ENCODE data around the gene MRPL53. TPM values are rescaled to one million over a fixed set of nuclear protein-coding genes. Genes with fewer than 3 reads are reported as not detected.

MRPL53 gene
- total RNA-seq, 5 donors from 2014 or later (not counting 1 experiment from before 2014, with no cell fraction given), result 53.9 to 77.9 (median 59.4) TPM

GRCh38 chr2:74425523-74425922, 47.0 kb downstream of the MRPL53 start:
- Histone ChIP-seq H3K36me3 (ENCODE audit: control insufficient read depth in 2 of 2, extremely low read depth in 1 of 2, insufficient read depth in 1 of 2, low read length in 1 of 2) (peaks cover 0 to 20% of the 10 kb centered on the region in 2 donors), H3K4me1 (ENCODE audit: control insufficient read depth in 1 of 2, extremely low read depth in 1 of 2, insufficient read depth in 2 of 2, low read length in 2 of 2) (peaks cover 7 to 20% of the 10 kb centered on the region in 2 experiments), H3K9me3 (no peaks in the 10 kb centered on the region), H3K27ac (ENCODE audit: low read length) (no peak overlapping the region), H3K27me3 (replicated peaks in 1 of 2; ENCODE audit: control insufficient read depth in 2 of 2, extremely low read depth in 1 of 2, insufficient read depth in 2 of 2, low read length in 1 of 2) (no peaks in the 10 kb centered on the region), H3K4me3 (ENCODE audit: control insufficient read depth in 1 of 2, extremely low read depth in 1 of 2, low read length in 1 of 2) (no peak overlapping the region)
- no peak overlapping the region for H3K27ac Mint-ChIP-seq
- no peaks in the 10 kb centered on the region for H3K9me3 Mint-ChIP-seq
- ATAC-seq (replicated peaks in 1 of 4), result no peak
- peaks cover 17 to 24% (median 21%) of the 10 kb centered on the region in 3 donors for H3K4me1 Mint-ChIP-seq
- no peak overlapping the region for H3K4me3 Mint-ChIP-seq
- POLR2A ChIA-PET, result no interaction called here
- WGBS (ENCODE audit: insufficient coverage), result 100% methylated on average over 4 of the region's 7 CpGs
- no peaks in the 10 kb centered on the region for H3K27me3 Mint-ChIP-seq
- no peak for DNase-seq
- H3K36me3 Mint-ChIP-seq, result peaks cover 11% of the 10 kb centered on the region
- CTCF ChIA-PET, result no interaction called here

GRCh38 chr2:74424995-74425406, 47.5 kb downstream of the MRPL53 start:
- H3K36me3 Mint-ChIP-seq, result peaks cover 11% of the 10 kb centered on the region
- CTCF ChIA-PET, result no interaction called here
- Histone ChIP-seq H3K27ac (ENCODE audit: low read length) (no peak overlapping the region), H3K27me3 (replicated peaks in 1 of 2; ENCODE audit: control insufficient read depth in 2 of 2, extremely low read depth in 1 of 2, insufficient read depth in 2 of 2, low read length in 1 of 2) (no peaks in the 10 kb centered on the region), H3K36me3 (ENCODE audit: control insufficient read depth in 2 of 2, extremely low read depth in 1 of 2, insufficient read depth in 1 of 2, low read length in 1 of 2) (peaks cover 0 to 20% of the 10 kb centered on the region in 2 donors), H3K4me1 (ENCODE audit: control insufficient read depth in 1 of 2, extremely low read depth in 1 of 2, insufficient read depth in 2 of 2, low read length in 2 of 2) (peaks cover 9 to 24% of the 10 kb centered on the region in 2 experiments), H3K9me3 (no peaks in the 10 kb centered on the region), H3K4me3 (ENCODE audit: control insufficient read depth in 1 of 2, extremely low read depth in 1 of 2, low read length in 1 of 2) (no peak overlapping the region)
- H3K27ac Mint-ChIP-seq, result no peak overlapping the region
- H3K4me3 Mint-ChIP-seq, result no peak overlapping the region
- no peaks in the 10 kb centered on the region for H3K27me3 Mint-ChIP-seq
- peaks cover 22 to 29% (median 26%) of the 10 kb centered on the region in 3 donors for H3K4me1 Mint-ChIP-seq
- ATAC-seq (replicated peaks in 1 of 4) (no peak), DNase-seq (no peak)
- 94% methylated on average over 4 of the region's 5 CpGs for WGBS (ENCODE audit: insufficient coverage)
- POLR2A ChIA-PET, result no interaction called here
- H3K9me3 Mint-ChIP-seq, result no peaks in the 10 kb centered on the region

- no peaks in the 10 kb centered on the region for H3K27me3 Mint-ChIP-seq
- 100% methylated on average over 3 of the region's 5 CpGs for WGBS (ENCODE audit: insufficient coverage)
- ATAC-seq (replicated peaks in 1 of 4), result no peak
Observed at GRCh38 chr2:74424139-74424992, 48.1 kb downstream of the MRPL53 start.

GRCh38 chr2:74423231-74424095, 49.0 kb downstream of the MRPL53 start:
- Mint-ChIP-seq H3K4me1 (peaks cover 26 to 33% (median 29%) of the 10 kb centered on the region in 3 donors), H3K27ac (peak overlapping the region; percentile 52 to 60), H3K36me3 (peaks cover 11% of the 10 kb centered on the region), H3K4me3 (peak overlapping the region; percentile 92 to 99 (median 99)), H3K9me3 (no peaks in the 10 kb centered on the region), H3K27me3 (no peaks in the 10 kb centered on the region)
- no peaks in the 10 kb centered on the region for H3K9me3 ChIP-seq
- H3K4me3 ChIP-seq (ENCODE audit: control insufficient read depth in 1 of 2, extremely low read depth in 1 of 2, low read length in 1 of 2), result no peak overlapping the region
- peaks cover 9 to 24% of the 10 kb centered on the region in 2 experiments for H3K4me1 ChIP-seq (ENCODE audit: control insufficient read depth in 1 of 2, extremely low read depth in 1 of 2, insufficient read depth in 2 of 2, low read length in 2 of 2)
- H3K27ac ChIP-seq (ENCODE audit: low read length), result no peak overlapping the region
- POLR2A ChIA-PET, result no interaction called here
- CTCF ChIA-PET, result no interaction called here
- no peaks in the 10 kb centered on the region for H3K27me3 ChIP-seq (replicated peaks in 1 of 2; ENCODE audit: control insufficient read depth in 2 of 2, extremely low read depth in 1 of 2, insufficient read depth in 2 of 2, low read length in 1 of 2)
- peaks cover 0 to 20% of the 10 kb centered on the region in 2 donors for H3K36me3 ChIP-seq (ENCODE audit: control insufficient read depth in 2 of 2, extremely low read depth in 1 of 2, insufficient read depth in 1 of 2, low read length in 1 of 2)
- 94% methylated on average over 7 of the region's 9 CpGs for WGBS (ENCODE audit: insufficient coverage)
- DNase-seq, result no peak
- ATAC-seq (replicated peaks in 1 of 4), result no peak

More at GRCh38 chr2:74424139-74424992, 48.1 kb downstream of the MRPL53 start:
- Histone ChIP-seq H3K4me3 (ENCODE audit: control insufficient read depth in 1 of 2, extremely low read depth in 1 of 2, low read length in 1 of 2) (no peak overlapping the region), H3K36me3 (ENCODE audit: control insufficient read depth in 2 of 2, extremely low read depth in 1 of 2, insufficient read depth in 1 of 2, low read length in 1 of 2) (peaks cover 0 to 20% of the 10 kb centered on the region in 2 donors), H3K4me1 (ENCODE audit: control insufficient read depth in 1 of 2, extremely low read depth in 1 of 2, insufficient read depth in 2 of 2, low read length in 2 of 2) (peaks cover 9 to 24% of the 10 kb centered on the region in 2 experiments), H3K9me3 (no peaks in the 10 kb centered on the region), H3K27me3 (replicated peaks in 1 of 2; ENCODE audit: control insufficient read depth in 2 of 2, extremely low read depth in 1 of 2, insufficient read depth in 2 of 2, low read length in 1 of 2) (no peaks in the 10 kb centered on the region), H3K27ac (ENCODE audit: low read length) (no peak overlapping the region)
- ChIA-PET POLR2A (no interaction called here), CTCF (no interaction called here)
- Mint-ChIP-seq H3K4me1 (peaks cover 26 to 33% (median 29%) of the 10 kb centered on the region in 3 donors), H3K27ac (no peak overlapping the region), H3K4me3 (peak overlapping the region in 1 of 3 donors; percentile 13), H3K9me3 (no peaks in the 10 kb centered on the region), H3K36me3 (peaks cover 11% of the 10 kb centered on the region)
- DNase-seq, result no peak

Other genes with a start within 250 kb of the MRPL53 start
- 10 to 100 TPM; 10.1 to 19.3 (median 14.6) TPM for gene SLC4A5, start 129.3 kb downstream of the MRPL53 start, total RNA-seq
- 100 to 1,000 TPM in 3 of 5 donors, 10 to 100 TPM in 2; 81.9 to 124 (median 117) TPM for gene DCTN1, start 92.4 kb downstream of the MRPL53 start, total RNA-seq
- 1 to 10 TPM; 5.0 to 9.5 (median 7.5) TPM for gene C2orf81, start 51.1 kb downstream of the MRPL53 start, total RNA-seq
- 10 to 100 TPM; 31.4 to 46.8 (median 45.4) TPM for gene WDR54, start 51.0 kb downstream of the MRPL53 start, total RNA-seq
- gene RTKN, start 30.7 kb downstream of the MRPL53 start, total RNA-seq, result 1 to 10 TPM in 1 of 5 donors, under 1 TPM in 3, not detected in 1; 0.93 to 1.7 (median 0.96) TPM
- gene INO80B, start 17.6 kb downstream of the MRPL53 start, total RNA-seq, result 10 to 100 TPM; 44.5 to 70.8 (median 68.4) TPM
- gene WBP1, start 14.2 kb downstream of the MRPL53 start, total RNA-seq, result 100 to 1,000 TPM in 2 of 5 donors, 10 to 100 TPM in 3; 80.2 to 104 (median 98.2) TPM
- 100 to 1,000 TPM in 1 of 5 donors, 10 to 100 TPM in 4; 72.0 to 114 (median 93.8) TPM for gene MOGS, start 7.3 kb downstream of the MRPL53 start, total RNA-seq
- 10 to 100 TPM; 16.1 to 59.3 (median 56.7) TPM for gene CCDC142, start 10.3 kb upstream of the MRPL53 start, total RNA-seq
- gene TTC31, start 10.4 kb upstream of the MRPL53 start, total RNA-seq, result 10 to 100 TPM; 33.1 to 45.8 (median 44.6) TPM
- under 1 TPM in 4 of 5 donors, not detected in 1; 0.32 to 0.73 (median 0.66) TPM for gene LBX2, start 26.9 kb upstream of the MRPL53 start, total RNA-seq
- 10 to 100 TPM; 17.6 to 34.3 (median 28.0) TPM for gene PCGF1, start 35.0 kb upstream of the MRPL53 start, total RNA-seq
- under 1 TPM in 2 of 5 donors, not detected in 3; 0.28 to 0.46 TPM for gene TLX2, start 41.8 kb upstream of the MRPL53 start, total RNA-seq
- under 1 TPM in 3 of 5 donors, not detected in 2; 0.33 to 0.76 (median 0.47) TPM for gene DQX1, start 53.6 kb upstream of the MRPL53 start, total RNA-seq
- gene AUP1, start 57.0 kb upstream of the MRPL53 start, total RNA-seq, result 100 to 1,000 TPM; 144 to 167 (median 149) TPM
- 10 to 100 TPM; 25.1 to 45.2 (median 38.3) TPM for gene HTRA2, start 57.3 kb upstream of the MRPL53 start, total RNA-seq
- gene LOXL3, start 81.3 kb upstream of the MRPL53 start, total RNA-seq, result under 1 TPM in 4 of 5 donors, not detected in 1; 0.10 to 0.47 (median 0.38) TPM
- 10 to 100 TPM in 3 of 5 donors, 1 to 10 TPM in 2; 9.6 to 36.5 (median 33.0) TPM for gene DOK1, start 82.0 kb upstream of the MRPL53 start, total RNA-seq
- gene M1AP, start 175.7 kb upstream of the MRPL53 start, total RNA-seq, result not detected
- 10 to 100 TPM; 12.2 to 24.9 (median 18.6) TPM for gene SEMA4F, start 181.6 kb upstream of the MRPL53 start, total RNA-seq

Data from T-cell (primary cell).